Measurements from ENCODE around the gene MTIF3. TPM values are rescaled to one million over a fixed set of nuclear protein-coding genes. Genes with fewer than 3 reads are reported as not detected.

Gene MTIF3
- total RNA-seq, 1 experiment from 2014 or later, result 37.1 TPM

- CTCF ChIA-PET, result no interaction called here
- DNase-seq (ENCODE audit: low spot score), result no peak
- Histone ChIP-seq H3K27ac (ENCODE audit: low read depth, low read length, poor library complexity, severe bottlenecking) (no peak overlapping the region), H3K27me3 (replicated peaks; ENCODE audit: insufficient read depth, low read depth, low read length, poor library complexity) (peaks cover 17% of the 10 kb centered on the region), H3K36me3 (ENCODE audit: insufficient read depth, low read length, poor library complexity, severe bottlenecking) (no peaks in the 10 kb centered on the region), H3K9me3 (ENCODE audit: low read depth, low read length, poor library complexity, severe bottlenecking) (no peaks in the 10 kb centered on the region), H3K4me3 (ENCODE audit: low read depth, low read length, poor library complexity, severe bottlenecking) (no peak overlapping the region), H3K4me1 (ENCODE audit: insufficient read depth, low read length, poor library complexity, severe bottlenecking) (no peaks in the 10 kb centered on the region)
- intact Hi-C loops (cut with micrococcal nuclease; ENCODE audit: unreplicated experiment), result no loop called here
- BruUV-seq (replicated peaks), result no TSS peak
- TF ChIP-seq, protein P1, sequence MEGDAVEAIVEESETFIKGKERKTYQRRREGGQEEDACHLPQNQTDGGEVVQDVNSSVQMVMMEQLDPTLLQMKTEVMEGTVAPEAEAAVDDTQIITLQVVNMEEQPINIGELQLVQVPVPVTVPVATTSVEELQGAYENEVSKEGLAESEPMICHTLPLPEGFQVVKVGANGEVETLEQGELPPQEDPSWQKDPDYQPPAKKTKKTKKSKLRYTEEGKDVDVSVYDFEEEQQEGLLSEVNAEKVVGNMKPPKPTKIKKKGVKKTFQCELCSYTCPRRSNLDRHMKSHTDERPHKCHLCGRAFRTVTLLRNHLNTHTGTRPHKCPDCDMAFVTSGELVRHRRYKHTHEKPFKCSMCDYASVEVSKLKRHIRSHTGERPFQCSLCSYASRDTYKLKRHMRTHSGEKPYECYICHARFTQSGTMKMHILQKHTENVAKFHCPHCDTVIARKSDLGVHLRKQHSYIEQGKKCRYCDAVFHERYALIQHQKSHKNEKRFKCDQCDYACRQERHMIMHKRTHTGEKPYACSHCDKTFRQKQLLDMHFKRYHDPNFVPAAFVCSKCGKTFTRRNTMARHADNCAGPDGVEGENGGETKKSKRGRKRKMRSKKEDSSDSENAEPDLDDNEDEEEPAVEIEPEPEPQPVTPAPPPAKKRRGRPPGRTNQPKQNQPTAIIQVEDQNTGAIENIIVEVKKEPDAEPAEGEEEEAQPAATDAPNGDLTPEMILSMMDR (conservative IDR thresholded peaks at IDR 0.05; ENCODE audit: low read depth, low read length), result no peak
- TF ChIP-seq EZH2 (IDR thresholded peaks at IDR 0.05; ENCODE audit: borderline replicate concordance, low read depth, low read length, poor library complexity, severe bottlenecking), result no peak
- POLR2A ChIA-PET (ENCODE audit: low non-redundant PET), result no interaction called here
Observed at GRCh38 chr13:27398360-27398759, 52.0 kb downstream of the MTIF3 start.

GRCh38 chr13:27396252-27396846, 54.0 kb downstream of the MTIF3 start:
- Histone ChIP-seq H3K4me3 (ENCODE audit: low read depth, low read length, poor library complexity, severe bottlenecking) (no peak overlapping the region), H3K27me3 (replicated peaks; ENCODE audit: insufficient read depth, low read depth, low read length, poor library complexity) (peaks cover 18% of the 10 kb centered on the region), H3K36me3 (ENCODE audit: insufficient read depth, low read length, poor library complexity, severe bottlenecking) (no peaks in the 10 kb centered on the region), H3K4me1 (ENCODE audit: insufficient read depth, low read length, poor library complexity, severe bottlenecking) (no peaks in the 10 kb centered on the region), H3K9me3 (ENCODE audit: low read depth, low read length, poor library complexity, severe bottlenecking) (no peaks in the 10 kb centered on the region), H3K27ac (ENCODE audit: low read depth, low read length, poor library complexity, severe bottlenecking) (no peak overlapping the region)
- ChIA-PET CTCF (no interaction called here), POLR2A (ENCODE audit: low non-redundant PET) (no interaction called here)
- no TSS peak for BruUV-seq (replicated peaks)
- intact Hi-C loops (cut with micrococcal nuclease; ENCODE audit: unreplicated experiment), result no loop called here
- DNase-seq (ENCODE audit: low spot score), result no peak
- TF ChIP-seq EZH2 (IDR thresholded peaks at IDR 0.05; ENCODE audit: borderline replicate concordance, low read depth, low read length, poor library complexity, severe bottlenecking), result no peak
- TF ChIP-seq, protein P1 (conservative IDR thresholded peaks at IDR 0.05; ENCODE audit: low read depth, low read length), result no peak

DNA sequence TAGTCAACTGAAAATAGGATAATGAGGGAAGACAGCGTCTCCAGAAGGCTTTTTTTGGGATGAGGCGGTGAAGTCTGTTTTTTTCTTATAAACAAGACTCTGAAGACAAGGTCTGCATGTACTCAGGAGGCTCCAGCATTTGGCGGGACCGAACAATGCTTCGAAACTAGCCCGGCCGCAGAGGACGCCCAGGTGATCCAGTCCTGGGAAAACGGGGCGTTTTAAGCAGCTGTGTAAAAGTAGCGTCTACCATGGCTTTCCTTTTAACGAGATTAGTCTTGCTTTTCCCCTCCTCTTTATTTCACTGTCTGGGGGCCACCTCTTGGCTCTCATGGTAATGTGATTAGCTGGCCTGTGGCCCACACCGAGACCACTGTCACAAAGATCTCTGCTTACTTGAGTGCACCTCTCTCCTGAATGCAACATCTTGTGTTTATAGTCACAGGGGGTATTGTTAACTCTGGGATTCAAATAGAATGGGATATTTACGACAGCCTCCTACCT, 55.3 kb downstream of the MTIF3 start:
- no peaks in the 10 kb centered on the region for H3K9me3 ChIP-seq (ENCODE audit: low read depth, low read length, poor library complexity, severe bottlenecking)
- peaks cover 18% of the 10 kb centered on the region for H3K27me3 ChIP-seq (replicated peaks; ENCODE audit: insufficient read depth, low read depth, low read length, poor library complexity)
- H3K36me3 ChIP-seq (ENCODE audit: insufficient read depth, low read length, poor library complexity, severe bottlenecking), result no peaks in the 10 kb centered on the region
- no peak for TF ChIP-seq EZH2 (IDR thresholded peaks at IDR 0.05; ENCODE audit: borderline replicate concordance, low read depth, low read length, poor library complexity, severe bottlenecking)
- TF ChIP-seq, protein P1 (conservative IDR thresholded peaks at IDR 0.05; ENCODE audit: low read depth, low read length), result no peak
- intact Hi-C loops (cut with micrococcal nuclease; ENCODE audit: unreplicated experiment), result no loop called here
- no peak overlapping the region for H3K27ac ChIP-seq (ENCODE audit: low read depth, low read length, poor library complexity, severe bottlenecking)
- H3K4me3 ChIP-seq (ENCODE audit: low read depth, low read length, poor library complexity, severe bottlenecking), result no peak overlapping the region
- POLR2A ChIA-PET (ENCODE audit: low non-redundant PET), result no interaction called here
- no peak for DNase-seq (ENCODE audit: low spot score)
- BruUV-seq (replicated peaks), result no TSS peak
- H3K4me1 ChIP-seq (ENCODE audit: insufficient read depth, low read length, poor library complexity, severe bottlenecking), result no peaks in the 10 kb centered on the region
- CTCF ChIA-PET, result no interaction called here
